Fibroblast of mammary gland (primary cell): ENCODE measurements around the gene DEAF1.

Experiments
- DNase-seq: peaks from one replicate; pipeline ENCODE4 v3.0.0-alpha.2; 2010; ENCODE audit warnings: low read depth
- H3K4me3 ChIP-seq: 2 replicates; pipeline ENCODE4 v1.5.1; 2011; ENCODE audit warnings: low read depth, mild to moderate bottlenecking, low read length, moderate library complexity; ENCODE audit not compliant: control insufficient read depth
- TF ChIP-seq, protein P1 (sequence below): conservative IDR thresholded peaks from 2 replicates; pipeline ENCODE4 v1.5.1; 2011; ENCODE audit warnings: low read depth, low read length, inconsistent platforms; ENCODE audit not compliant: control insufficient read depth, insufficient read depth

Gene DEAF1

DNA sequence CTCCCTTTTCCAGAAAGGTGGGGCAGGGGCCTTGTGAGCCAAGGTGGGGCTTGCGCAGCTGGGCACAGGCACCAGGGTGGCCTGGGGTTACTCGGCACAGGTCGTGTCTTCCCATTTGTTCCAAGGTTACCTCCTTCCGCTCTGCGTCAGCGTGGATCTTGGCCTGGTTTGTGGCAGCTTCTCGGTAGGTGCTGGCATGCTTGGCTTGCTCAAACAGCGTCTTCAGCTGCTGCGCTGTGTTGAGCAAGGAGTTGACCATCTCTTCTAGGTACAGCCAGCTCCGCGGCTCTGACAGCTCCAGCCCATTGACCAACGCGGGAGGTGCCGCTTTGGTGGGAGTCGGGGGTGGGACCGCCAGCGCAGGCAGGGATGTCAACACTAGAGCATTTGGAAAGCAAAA, 20.6 kb downstream of the DEAF1 start:
- H3K4me3 ChIP-seq = no peak overlapping the region
- DNase-seq = no peak
- TF ChIP-seq, protein P1, sequence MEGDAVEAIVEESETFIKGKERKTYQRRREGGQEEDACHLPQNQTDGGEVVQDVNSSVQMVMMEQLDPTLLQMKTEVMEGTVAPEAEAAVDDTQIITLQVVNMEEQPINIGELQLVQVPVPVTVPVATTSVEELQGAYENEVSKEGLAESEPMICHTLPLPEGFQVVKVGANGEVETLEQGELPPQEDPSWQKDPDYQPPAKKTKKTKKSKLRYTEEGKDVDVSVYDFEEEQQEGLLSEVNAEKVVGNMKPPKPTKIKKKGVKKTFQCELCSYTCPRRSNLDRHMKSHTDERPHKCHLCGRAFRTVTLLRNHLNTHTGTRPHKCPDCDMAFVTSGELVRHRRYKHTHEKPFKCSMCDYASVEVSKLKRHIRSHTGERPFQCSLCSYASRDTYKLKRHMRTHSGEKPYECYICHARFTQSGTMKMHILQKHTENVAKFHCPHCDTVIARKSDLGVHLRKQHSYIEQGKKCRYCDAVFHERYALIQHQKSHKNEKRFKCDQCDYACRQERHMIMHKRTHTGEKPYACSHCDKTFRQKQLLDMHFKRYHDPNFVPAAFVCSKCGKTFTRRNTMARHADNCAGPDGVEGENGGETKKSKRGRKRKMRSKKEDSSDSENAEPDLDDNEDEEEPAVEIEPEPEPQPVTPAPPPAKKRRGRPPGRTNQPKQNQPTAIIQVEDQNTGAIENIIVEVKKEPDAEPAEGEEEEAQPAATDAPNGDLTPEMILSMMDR = no peak

DNA sequence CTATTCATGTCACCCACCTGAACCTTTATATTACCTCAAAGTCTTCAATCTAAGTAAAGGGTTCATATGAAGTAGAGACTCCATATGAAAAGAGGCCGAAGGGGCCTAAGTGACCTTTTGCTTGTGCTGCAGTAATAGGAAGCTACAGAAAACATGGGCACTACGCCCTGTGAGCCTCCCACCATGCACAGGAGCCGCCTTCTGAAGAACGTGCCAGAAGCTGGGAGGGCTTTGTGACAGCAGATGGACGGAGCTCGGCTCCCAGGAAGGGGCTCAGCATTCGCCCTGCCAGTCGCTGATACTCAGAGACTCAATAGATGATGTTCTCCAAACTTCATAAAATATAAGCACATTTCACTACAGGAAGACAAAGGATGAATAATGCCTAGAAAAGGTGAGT, 21.2 kb downstream of the DEAF1 start:
- TF ChIP-seq, protein P1 = no peak
- DNase-seq = no peak
- no peak overlapping the region for H3K4me3 ChIP-seq

DNA sequence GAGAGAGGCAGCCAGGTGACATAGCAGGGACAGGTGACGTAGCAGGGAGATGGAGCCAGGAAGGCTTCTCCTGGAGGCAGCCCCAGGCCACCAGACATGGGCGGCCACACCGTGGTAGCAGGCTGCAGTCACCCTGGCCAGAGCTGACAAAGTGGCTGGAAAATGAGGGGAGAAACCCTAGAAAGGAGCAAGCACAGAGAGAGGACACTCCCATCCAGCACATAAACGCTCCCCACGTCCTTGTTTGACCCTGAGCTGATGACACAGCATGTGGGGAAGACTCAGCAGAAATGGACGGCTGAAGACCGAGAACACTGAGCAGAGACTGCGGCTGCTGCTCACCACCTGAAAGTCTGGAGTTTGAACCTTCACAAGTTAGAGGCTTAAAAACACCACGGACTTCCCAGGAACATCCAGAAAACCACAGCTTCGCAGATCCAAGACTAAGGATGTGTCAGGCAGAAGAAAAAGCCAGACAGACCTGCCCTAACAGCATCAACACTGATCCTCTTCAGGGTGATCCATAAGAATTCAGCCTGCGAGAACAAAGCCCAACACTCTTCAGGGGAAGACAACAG, 29.2 kb downstream of the DEAF1 start:
- TF ChIP-seq, protein P1 = no peak
- no peak overlapping the region for H3K4me3 ChIP-seq
- peak; percentile 81 for DNase-seq

DNA sequence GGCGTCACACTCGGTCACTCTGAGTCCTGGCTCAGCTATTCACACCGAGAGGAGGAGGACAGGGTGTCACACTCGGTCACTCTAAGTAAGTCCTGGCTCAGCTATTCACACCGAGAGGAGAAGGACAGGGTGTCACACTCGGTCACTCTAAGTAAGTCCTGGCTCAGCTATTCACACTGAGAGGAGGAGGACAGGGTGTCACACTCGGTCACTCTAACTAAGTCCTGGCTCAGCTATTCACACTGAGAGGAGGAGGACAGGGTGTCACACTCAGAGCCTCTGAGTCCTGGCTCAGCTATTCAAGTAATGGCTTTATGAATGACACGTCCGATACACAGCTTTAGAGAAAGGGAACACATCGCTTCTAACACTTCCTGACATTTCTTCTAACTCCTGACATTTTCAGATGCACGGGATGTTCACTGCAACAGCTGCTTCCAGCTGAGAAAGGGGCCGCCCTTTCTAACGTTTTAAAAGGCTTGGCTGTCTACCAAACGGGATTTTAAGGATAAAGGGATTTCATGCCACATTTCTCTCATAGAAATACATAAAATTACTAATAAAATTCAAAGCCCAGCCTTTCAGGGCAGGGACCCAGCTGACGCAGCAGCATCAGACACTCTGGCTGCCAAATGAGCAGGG, 29.8 kb downstream of the DEAF1 start:
- no peak for DNase-seq
- TF ChIP-seq, protein P1 = no peak

DNA sequence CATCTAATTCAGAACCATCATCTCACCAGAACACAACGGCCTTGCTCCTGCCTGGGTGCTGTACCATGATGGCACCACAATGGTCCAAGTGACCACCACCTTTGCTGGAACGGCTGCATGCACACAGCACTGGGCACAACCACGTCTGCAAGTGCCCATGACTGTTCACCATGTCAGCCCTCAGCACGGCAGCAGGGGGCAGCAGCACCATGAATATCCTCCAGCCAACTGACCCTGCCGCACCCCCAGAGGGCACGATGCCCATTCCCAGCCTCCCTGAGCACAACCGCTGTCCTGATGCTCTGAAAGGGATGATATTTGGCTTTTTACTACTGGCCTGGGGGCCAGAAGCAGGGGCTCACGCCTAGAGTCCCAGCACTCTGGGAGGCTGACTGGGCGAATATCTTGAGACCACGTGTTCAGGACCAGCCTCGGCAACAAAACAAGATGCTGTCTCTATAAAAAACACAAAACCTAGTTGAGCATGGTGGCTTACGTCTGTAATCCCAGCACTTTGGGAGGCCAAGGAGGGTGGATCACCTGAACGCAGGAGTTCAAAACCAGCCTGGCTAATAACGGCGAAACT, 32.2 kb downstream of the DEAF1 start:
- DNase-seq = peak; percentile 72
- TF ChIP-seq, protein P1 = peak; percentile 78

More for the DNA sequence above, 29.8 kb downstream of the DEAF1 start:
- H3K4me3 ChIP-seq = no peak overlapping the region

DNA sequence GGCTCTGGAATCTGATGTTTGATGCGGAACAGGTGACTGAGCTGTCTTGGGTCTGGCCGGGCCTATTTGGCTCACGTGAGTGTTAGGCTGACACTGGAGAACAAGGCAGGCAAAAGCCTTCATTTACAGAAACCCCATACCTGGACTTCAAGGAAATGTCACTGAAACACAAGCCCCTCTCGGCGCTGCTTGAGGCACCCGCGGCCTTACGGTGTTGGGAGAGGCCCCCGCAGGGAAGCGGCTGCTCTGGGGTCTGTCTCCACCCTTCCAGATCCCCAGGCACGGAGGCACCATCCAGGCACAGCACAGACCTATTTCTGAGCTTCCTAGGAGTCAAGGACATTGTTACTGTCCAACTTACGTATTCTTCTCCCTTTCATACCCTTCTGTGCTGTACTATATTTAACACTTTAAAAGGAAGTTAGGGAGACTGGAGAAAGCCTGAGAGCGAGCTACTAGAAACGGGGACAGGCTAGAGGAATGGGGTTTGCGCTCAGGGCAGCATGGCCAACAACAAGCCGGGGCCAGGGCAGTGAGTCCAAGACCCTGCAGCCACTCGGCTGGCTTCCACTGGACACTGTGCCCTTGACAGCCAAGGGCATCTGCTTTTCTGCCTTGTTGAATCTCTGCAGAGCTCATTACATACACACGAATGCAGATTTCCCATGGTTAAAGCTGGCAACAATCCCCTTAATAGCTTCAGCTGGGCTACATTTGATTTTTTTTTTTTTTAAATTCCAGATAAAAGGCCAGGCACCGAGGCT, 34.2 kb downstream of the DEAF1 start:
- no peak for DNase-seq
- TF ChIP-seq, protein P1 = no peak
- H3K4me3 ChIP-seq = no peak overlapping the region

More for the DNA sequence above, 32.2 kb downstream of the DEAF1 start:
- no peak overlapping the region for H3K4me3 ChIP-seq
